IMR-90 (cell line): ENCODE data around the gene ARL2. TPM values are rescaled to one million over a fixed set of nuclear protein-coding genes. Genes with fewer than 3 reads are reported as not detected.

Source experiments
- ATAC-seq: fragments of 200-7000 bp; cut with Tn5 transposase; 2 replicates; pipeline ENCODE4 v1.9.1; 2020; ENCODE audit warnings: low read depth, mild to moderate bottlenecking, moderate library complexity
- BruUV-seq: library from RNA; stranded (reverse); fragments of 400-500 nt; replicated peaks from 2 replicates; lab custom pipeline; 2021; lab: Mats Ljungman, UMichigan
- CTCF ChIA-PET: fragments of 300-600 bp; formaldehyde crosslinking; extraction: SDS; loops from one replicate; lab custom pipeline; 2021; ENCODE audit warnings: antibody characterized with exemption; lab: Yijun Ruan, JAX
- POLR2A ChIA-PET: fragments of 300-600 bp; sonication (Branson Sonifier 250); formaldehyde crosslinking; loops from one replicate; lab custom pipeline; 2022; ENCODE audit warnings: antibody characterized with exemption; ENCODE audit not compliant: unreplicated experiment; lab: Charles Lee
- DNase-seq: peaks from one replicate; pipeline ENCODE4 v3.0.0; 2013
- H2AFZ ChIP-seq: replicated peaks from 2 replicates; pipeline ENCODE3; 2013; ENCODE audit warnings: low read length, mild to moderate bottlenecking; ENCODE audit not compliant: poor library complexity
- H2AK5ac ChIP-seq: 2 replicates; pipeline ENCODE4 v1.6.1; 2013; ENCODE audit warnings: low read depth, low read length, inconsistent platforms
- H2AK9ac ChIP-seq: replicated peaks from 2 replicates; pipeline ENCODE3; 2013; ENCODE audit warnings: mild to moderate bottlenecking, low read depth, low read length, moderate library complexity; ENCODE audit not compliant: poor library complexity
- H2BK120ac ChIP-seq: 2 replicates; pipeline ENCODE4 v1.6.1; 2013; ENCODE audit warnings: low read depth, low read length, inconsistent platforms
- H2BK15ac ChIP-seq: 3 replicates; pipeline ENCODE4 v1.6.1; 2013; ENCODE audit warnings: low read depth, low read length, inconsistent platforms
- H2BK20ac ChIP-seq: 2 replicates; pipeline ENCODE4 v1.6.1; 2013; ENCODE audit warnings: low read depth, mild to moderate bottlenecking, inconsistent platforms, low read length, moderate library complexity
- H2BK5ac ChIP-seq: 2 replicates; pipeline ENCODE4 v1.6.1; 2013; ENCODE audit warnings: mild to moderate bottlenecking, low read depth, low read length, inconsistent platforms; ENCODE audit not compliant: poor library complexity, severe bottlenecking
- H3K14ac ChIP-seq: replicated peaks from 2 replicates; pipeline ENCODE4 v1.6.1; 2013; ENCODE audit warnings: low read depth, low read length, inconsistent platforms
- H3K18ac ChIP-seq: 2 replicates; pipeline ENCODE4 v1.6.1; 2013; ENCODE audit warnings: low read depth, low read length, control low read depth
- H3K23ac ChIP-seq: 2 replicates; pipeline ENCODE4 v1.6.1; 2013; ENCODE audit warnings: low read depth, low read length, inconsistent platforms
- H3K27ac ChIP-seq: 2 replicates; pipeline ENCODE4 v1.5.1; 2013; ENCODE audit warnings: mild to moderate bottlenecking, control low read depth, low read length; ENCODE audit not compliant: insufficient read depth
- H3K27me3 ChIP-seq: 2 replicates; pipeline ENCODE4 v1.6.1; 2013; ENCODE audit warnings: low read length; ENCODE audit not compliant: control insufficient read depth, insufficient read depth
- H3K36me3 ChIP-seq: 2 replicates; pipeline ENCODE4 v1.6.1; 2013; ENCODE audit warnings: low read length, mixed read lengths; ENCODE audit not compliant: control insufficient read depth, insufficient read depth
- H3K4ac ChIP-seq: 2 replicates; pipeline ENCODE4 v1.6.1; 2013; ENCODE audit warnings: low read depth, low read length, inconsistent platforms
- H3K4me1 ChIP-seq: 2 replicates; pipeline ENCODE4 v1.6.1; 2013; ENCODE audit warnings: low read length, mixed read lengths; ENCODE audit not compliant: control insufficient read depth, insufficient read depth
- H3K4me2 ChIP-seq: 2 replicates; pipeline ENCODE4 v1.6.1; 2013; ENCODE audit warnings: low read depth, mild to moderate bottlenecking, control low read depth, low read length, moderate library complexity
- H3K4me3 ChIP-seq: 2 replicates; pipeline ENCODE4 v1.5.1; 2013; ENCODE audit warnings: low read depth, mild to moderate bottlenecking, control low read depth, low read length, moderate library complexity; ENCODE audit not compliant: insufficient read depth
- H3K56ac ChIP-seq: 2 replicates; pipeline ENCODE4 v1.6.1; 2013; ENCODE audit warnings: low read length, inconsistent platforms; ENCODE audit not compliant: insufficient read depth; ENCODE audit errors: extremely low read depth
- H3K79me1 ChIP-seq, 2 experiments: 2 replicates each; pipeline ENCODE4 v1.6.1; 2013; ENCODE audit warnings: low read length in 2 of 2, inconsistent platforms in 1 of 2, low read depth in 1 of 2
- H3K9ac ChIP-seq: 2 replicates; pipeline ENCODE4 v1.6.1; 2013; ENCODE audit warnings: low read depth, low read length, control low read depth
- H3K9me1 ChIP-seq: 2 replicates; pipeline ENCODE4 v1.6.1; 2013; ENCODE audit warnings: low read length, inconsistent platforms; ENCODE audit not compliant: insufficient read depth
- H3K9me3 ChIP-seq: 2 replicates; pipeline ENCODE4 v1.6.1; 2013; ENCODE audit warnings: low read length; ENCODE audit not compliant: control insufficient read depth, insufficient read depth
- H4K20me1 ChIP-seq: 2 replicates; pipeline ENCODE4 v1.6.1; 2013; ENCODE audit warnings: low read length, inconsistent platforms; ENCODE audit not compliant: insufficient read depth
- H4K5ac ChIP-seq: 2 replicates; pipeline ENCODE4 v1.6.1; 2013; ENCODE audit warnings: mild to moderate bottlenecking, low read depth, low read length, control low read depth
- H4K8ac ChIP-seq, 2 experiments: 2 replicates each; pipeline ENCODE4 v1.6.1; 2013; ENCODE audit warnings: low read depth in 2 of 2, low read length in 2 of 2, control low read depth in 1 of 2, inconsistent platforms in 1 of 2
- H4K91ac ChIP-seq: 2 replicates; pipeline ENCODE4 v1.6.1; 2013; ENCODE audit warnings: low read depth, low read length, inconsistent platforms; ENCODE audit not compliant: insufficient read depth
- CEBPB ChIP-seq: IDR thresholded peaks from 2 replicates; pipeline ENCODE4 v1.6.1; 2012; ENCODE audit warnings: low read depth, low read length, improper control_type of control experiment
- CHD1 ChIP-seq: IDR thresholded peaks from 2 replicates; pipeline ENCODE4 v1.6.1; 2012; ENCODE audit warnings: low read depth, low read length, improper control_type of control experiment
- MAZ ChIP-seq: IDR thresholded peaks from 2 replicates; pipeline ENCODE4 v1.6.1; 2012; ENCODE audit warnings: low read depth, mild to moderate bottlenecking, low read length, improper control_type of control experiment, moderate library complexity, borderline replicate concordance
- MXI1 ChIP-seq: IDR thresholded peaks from 2 replicates; pipeline ENCODE4 v1.6.1; 2012; ENCODE audit warnings: low read depth, mild to moderate bottlenecking, low read length, moderate library complexity, borderline replicate concordance
- POLR2A ChIP-seq: IDR thresholded peaks from 2 replicates; pipeline ENCODE4 v1.6.1; 2012; ENCODE audit warnings: mild to moderate bottlenecking, low read depth, low read length
- RCOR1 ChIP-seq: IDR thresholded peaks from 2 replicates; pipeline ENCODE4 v1.6.1; 2012; ENCODE audit warnings: mild to moderate bottlenecking, low read length, improper control_type of control experiment; ENCODE audit not compliant: insufficient replicate concordance
- SMC3 ChIP-seq: fragments of 150-350 bp; IDR thresholded peaks from 2 replicates; pipeline ENCODE4 v1.6.1; 2016; ENCODE audit warnings: low read depth, mild to moderate bottlenecking, antibody characterized with exemption, low read length, moderate library complexity
- WGBS, 2 experiments: methylation state at CpG; one replicate each; pipeline versions ENCODE4 v1.1.5 to v1.1.7; 2013; ENCODE audit warnings: missing lambda C conversion rate in 2 of 2; ENCODE audit not compliant: insufficient read length in 1 of 2; ENCODE audit errors: extremely low coverage in 2 of 2; 5-methylcytosine and 5-hydroxymethylcytosine counted together
- dilution Hi-C: fragments of 300-500 bp; cut with HindIII; formaldehyde crosslinking; loops from one replicate; pipeline ENCODE4 v1.14.3; 2018; ENCODE audit warnings: low sequenced_read_pairs; ENCODE audit not compliant: unreplicated experiment
- in situ Hi-C: fragments of 300-500 bp; cut with MboI; formaldehyde crosslinking; loops from 3 replicates; pipeline ENCODE4 v1.14.3; 2019; ENCODE audit warnings: low sequenced_read_pairs, inconsistent platforms, mixed read lengths
- intact Hi-C: fragments of 100-400 bp; cut with micrococcal nuclease; formaldehyde crosslinking; loops from 2 replicates; pipeline ENCODE4 v1.10.0; 2022
- polyA plus RNA-seq, 3 experiments: library from polyadenylated mRNA; depleted of rRNA; stranded (reverse); fragments of >200 nt; gene quantifications; 2 replicates each; pipeline ENCODE4 v1.2.3, GENCODE V29; 2012; ENCODE audit warnings: low replicate concordance in 1 of 3
- total RNA-seq: library from RNA; depleted of rRNA; stranded (reverse); fragments of >200 nt; gene quantifications from 2 replicates; pipeline ENCODE4 v1.2.3, GENCODE V29; 2012
- TF ChIP-seq, protein P1 (sequence below): conservative IDR thresholded peaks from 2 replicates; pipeline ENCODE4 v1.5.1; 2012; ENCODE audit warnings: mild to moderate bottlenecking, low read depth, low read length, improper control_type of control experiment
- TF ChIP-seq, protein P2 (sequence below): fragments of 150-350 bp; IDR thresholded peaks from 2 replicates; pipeline ENCODE4 v1.6.1; 2017; ENCODE audit warnings: mild to moderate bottlenecking, antibody characterized with exemption, low read length, low read depth

The ARL2 gene
- total and polyA plus RNA-seq, 2 of the 4 experiments (the other 2 are of a cell fraction), result 48.9 to 152 TPM

DNA sequence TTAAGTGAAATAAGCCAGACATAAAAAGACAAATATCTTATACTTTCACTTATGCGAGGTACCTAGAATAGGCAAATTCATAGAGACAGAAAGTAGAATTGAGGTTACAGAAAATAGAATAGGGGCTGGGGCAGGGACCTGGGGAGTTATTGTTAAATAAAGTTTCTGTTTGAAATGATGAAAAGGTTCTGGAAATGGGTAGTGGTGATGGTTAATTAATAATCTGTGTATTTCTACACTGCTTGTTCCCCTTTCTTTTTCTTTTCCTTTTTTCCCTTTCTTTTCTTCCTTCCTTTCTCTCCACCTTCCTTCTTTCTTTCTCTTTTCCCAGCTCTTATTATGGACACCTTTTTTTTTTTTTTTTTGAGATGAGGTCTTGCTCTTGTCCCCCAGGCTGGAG, 41.6 kb downstream of the ARL2 start:
- in situ Hi-C loops (no loop called here), dilution Hi-C loops (no loop called here), intact Hi-C loops (no loop called here)
- Histone ChIP-seq H3K79me1 (no peaks in the 10 kb centered on the region), H3K14ac (no peak overlapping the region), H3K27me3 (peaks cover 24% of the 10 kb centered on the region; the same call in 1 of the 2 replicates), H2AK9ac (no peak overlapping the region), H2AFZ (no peak overlapping the region), H3K23ac (no peak overlapping the region), H3K27ac (no peak overlapping the region), H3K4me2 (no peak overlapping the region), H3K18ac (no peak overlapping the region), H4K8ac (no peak overlapping the region), H3K56ac (no peak overlapping the region), H2BK15ac (no peak overlapping the region), H3K4ac (no peak overlapping the region), H3K9ac (no peak overlapping the region), H3K36me3 (no peaks in the 10 kb centered on the region), H2AK5ac (no peak overlapping the region), H3K4me1 (no peaks in the 10 kb centered on the region), H3K4me3 (no peak overlapping the region), H2BK120ac (no peak overlapping the region), H4K5ac (no peak overlapping the region), H4K91ac (no peak overlapping the region), H3K9me1 (peaks cover 5% of the 10 kb centered on the region; the same call in 1 of the 2 replicates), H2BK5ac (no peak overlapping the region), H3K9me3 (no peaks in the 10 kb centered on the region), H2BK20ac (no peak overlapping the region), H4K20me1 (no peaks in the 10 kb centered on the region)
- DNase-seq (no peak), ATAC-seq (no peak)
- POLR2A ChIA-PET, result no interaction called here
- CTCF ChIA-PET, result no interaction called here
- WGBS, 2 experiments, result no CpG with 5 or more reads among the region's 1 CpG
- TF ChIP-seq, protein P1, sequence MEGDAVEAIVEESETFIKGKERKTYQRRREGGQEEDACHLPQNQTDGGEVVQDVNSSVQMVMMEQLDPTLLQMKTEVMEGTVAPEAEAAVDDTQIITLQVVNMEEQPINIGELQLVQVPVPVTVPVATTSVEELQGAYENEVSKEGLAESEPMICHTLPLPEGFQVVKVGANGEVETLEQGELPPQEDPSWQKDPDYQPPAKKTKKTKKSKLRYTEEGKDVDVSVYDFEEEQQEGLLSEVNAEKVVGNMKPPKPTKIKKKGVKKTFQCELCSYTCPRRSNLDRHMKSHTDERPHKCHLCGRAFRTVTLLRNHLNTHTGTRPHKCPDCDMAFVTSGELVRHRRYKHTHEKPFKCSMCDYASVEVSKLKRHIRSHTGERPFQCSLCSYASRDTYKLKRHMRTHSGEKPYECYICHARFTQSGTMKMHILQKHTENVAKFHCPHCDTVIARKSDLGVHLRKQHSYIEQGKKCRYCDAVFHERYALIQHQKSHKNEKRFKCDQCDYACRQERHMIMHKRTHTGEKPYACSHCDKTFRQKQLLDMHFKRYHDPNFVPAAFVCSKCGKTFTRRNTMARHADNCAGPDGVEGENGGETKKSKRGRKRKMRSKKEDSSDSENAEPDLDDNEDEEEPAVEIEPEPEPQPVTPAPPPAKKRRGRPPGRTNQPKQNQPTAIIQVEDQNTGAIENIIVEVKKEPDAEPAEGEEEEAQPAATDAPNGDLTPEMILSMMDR, result no peak
- no peak for TF ChIP-seq MAZ
- no peak for TF ChIP-seq POLR2A
- no peak for TF ChIP-seq CHD1
- TF ChIP-seq, protein P2, sequence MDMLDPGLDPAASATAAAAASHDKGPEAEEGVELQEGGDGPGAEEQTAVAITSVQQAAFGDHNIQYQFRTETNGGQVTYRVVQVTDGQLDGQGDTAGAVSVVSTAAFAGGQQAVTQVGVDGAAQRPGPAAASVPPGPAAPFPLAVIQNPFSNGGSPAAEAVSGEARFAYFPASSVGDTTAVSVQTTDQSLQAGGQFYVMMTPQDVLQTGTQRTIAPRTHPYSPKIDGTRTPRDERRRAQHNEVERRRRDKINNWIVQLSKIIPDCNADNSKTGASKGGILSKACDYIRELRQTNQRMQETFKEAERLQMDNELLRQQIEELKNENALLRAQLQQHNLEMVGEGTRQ, result no peak
- no peak for TF ChIP-seq SMC3
- TF ChIP-seq MXI1, result no peak
- TF ChIP-seq CEBPB, result no peak
- no peak for TF ChIP-seq RCOR1
- no TSS peak for BruUV-seq
